Fibroblast of villous mesenchyme (primary cell): ENCODE results near the gene ANGPTL8. TPM values are rescaled to one million over a fixed set of nuclear protein-coding genes. Genes with fewer than 3 reads are reported as not detected.
A peak's percentile ranks its signal among the peaks of the same experiment; 100 is the strongest.

Source experiments
- DNase-seq: peaks from one replicate; pipeline ENCODE4 v3.0.0-alpha.2; 2010; ENCODE audit warnings: low read depth
- H3K4me3 ChIP-seq: 2 replicates; pipeline ENCODE4 v1.5.1; 2011; ENCODE audit warnings: low read depth, mild to moderate bottlenecking, low read length
- CTCF ChIP-seq: IDR thresholded peaks from 2 replicates; pipeline ENCODE4 v1.5.1; 2012; ENCODE audit warnings: low read depth, mild to moderate bottlenecking, low read length; ENCODE audit not compliant: insufficient read depth
- total RNA-seq: library from RNA; depleted of rRNA; stranded (reverse); fragments of >200 nt; gene quantifications from 2 replicates; pipeline ENCODE4 v1.2.3, GENCODE V29; 2012

The ANGPTL8 gene
- total RNA-seq, 1 donor, result not detected

DNA sequence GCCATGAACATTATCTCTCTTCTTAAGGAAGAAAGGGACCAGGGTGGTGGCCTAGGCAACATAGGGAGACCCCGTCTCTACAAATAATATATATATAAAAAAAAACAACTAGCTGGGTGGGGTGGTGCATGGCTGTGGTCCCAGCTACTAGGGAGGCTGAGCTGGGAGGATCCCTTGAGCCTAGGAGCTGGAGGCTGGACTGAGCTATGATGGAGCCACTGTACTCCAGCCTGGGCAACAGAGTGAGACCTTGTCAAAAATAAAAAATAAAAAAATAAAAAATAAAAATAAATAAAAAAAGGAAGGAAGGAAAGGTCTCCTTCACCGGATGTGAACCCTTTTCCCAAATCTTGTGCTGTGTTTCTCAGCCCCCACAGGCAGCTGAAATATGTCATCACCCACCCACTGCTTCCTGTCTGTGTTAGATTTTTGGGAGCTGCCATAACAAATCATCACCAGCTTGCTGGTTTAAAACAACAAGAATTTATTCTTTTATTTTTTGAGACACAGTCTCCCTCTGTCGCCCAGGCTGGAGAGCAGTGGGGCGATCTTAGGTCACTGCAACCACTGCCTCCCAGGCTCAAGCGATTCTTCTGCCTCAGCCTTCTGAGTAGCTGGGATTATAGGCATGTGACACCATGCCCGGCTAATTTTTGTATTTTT is 47.0 kb downstream of the ANGPTL8 start:
- peak; percentile 12 for TF ChIP-seq CTCF
- peak; percentile 31 for DNase-seq
- no peak overlapping the region for H3K4me3 ChIP-seq

GRCh38 chr19:11288349-11288748 is 48.9 kb downstream of the ANGPTL8 start:
- peak; percentile 40 for DNase-seq
- H3K4me3 ChIP-seq, result no peak overlapping the region
- TF ChIP-seq CTCF, result peak; percentile 71

DNA sequence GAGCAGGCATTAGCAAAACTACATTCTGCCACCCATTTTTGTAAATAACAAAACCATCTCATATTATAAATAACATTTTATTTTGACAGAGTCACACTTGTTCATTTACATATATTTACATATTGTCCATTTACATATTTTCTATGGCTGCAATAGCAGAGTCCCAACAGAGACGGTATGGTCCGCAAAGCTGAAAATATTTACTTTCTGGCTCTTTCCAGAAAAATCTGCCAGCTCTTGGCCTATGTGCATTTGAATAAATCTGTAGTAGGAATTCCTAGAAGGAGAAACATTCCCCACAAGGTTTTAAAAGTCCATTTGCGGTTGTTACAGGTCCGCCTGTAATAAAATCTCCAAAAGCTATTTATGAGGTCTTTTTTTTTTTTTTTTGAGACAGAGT is 50.8 kb downstream of the ANGPTL8 start:
- no peak overlapping the region for H3K4me3 ChIP-seq
- DNase-seq, result no peak
- no peak for TF ChIP-seq CTCF

- no peak overlapping the region for H3K4me3 ChIP-seq
- DNase-seq, result no peak
- TF ChIP-seq CTCF, result no peak
Measured at GRCh38 chr19:11291415-11291814, 52.0 kb downstream of the ANGPTL8 start.

Other genes starting within 250 kb of the ANGPTL8 start
- gene LDLR, start 150.2 kb upstream of the ANGPTL8 start, total RNA-seq, result 392 and 421 TPM in 2 replicates
- 39.7 and 44.5 TPM in 2 replicates for gene SPC24, start 83.8 kb upstream of the ANGPTL8 start, total RNA-seq
- 253 and 312 TPM in 2 replicates for gene KANK2, start 42.1 kb upstream of the ANGPTL8 start, total RNA-seq
- 21.2 and 28.7 TPM in 2 replicates for gene DOCK6, start 22.9 kb downstream of the ANGPTL8 start, total RNA-seq
- gene TSPAN16, start 56.5 kb downstream of the ANGPTL8 start, total RNA-seq, result not detected in 2 replicates
- 8.7 and 9.1 TPM in 2 replicates for gene RAB3D, start 100.0 kb downstream of the ANGPTL8 start, total RNA-seq
- gene TMEM205, start 106.6 kb downstream of the ANGPTL8 start, total RNA-seq, result 96.7 and 121 TPM in 2 replicates
- 6.0 and 6.4 TPM in 2 replicates for gene CCDC159, start 106.9 kb downstream of the ANGPTL8 start, total RNA-seq
- gene PLPPR2, start 115.8 kb downstream of the ANGPTL8 start, total RNA-seq, result 16.8 and 20.6 TPM in 2 replicates
- gene SWSAP1, start 135.0 kb downstream of the ANGPTL8 start, total RNA-seq, result 0.86 and 1.3 TPM in 2 replicates
- 5.6 and 6.8 TPM in 2 replicates for gene EPOR, start 144.7 kb downstream of the ANGPTL8 start, total RNA-seq
- gene RGL3, start 179.7 kb downstream of the ANGPTL8 start, total RNA-seq, result 0.32 and 1.3 TPM in 2 replicates
- under 0.01 and 0.43 TPM in 2 replicates for gene ODAD3, start 195.5 kb downstream of the ANGPTL8 start, total RNA-seq
- gene PRKCSH, start 196.0 kb downstream of the ANGPTL8 start, total RNA-seq, result 85.5 and 93.1 TPM in 2 replicates
- gene ELAVL3, start 241.4 kb downstream of the ANGPTL8 start, total RNA-seq, result not detected in 2 replicates